LHCN-M2 (cell line): ENCODE results near the gene MYH1. TPM values are rescaled to one million over a fixed set of nuclear protein-coding genes. Genes with fewer than 3 reads are reported as not detected.
"Not testable (repeated sequence)": the region's sequence is repeated elsewhere in the genome, so short reads cannot be mapped to it uniquely, and the experiment has no call there.

ENCODE experiments used
- DNase-seq: peaks from one replicate; pipeline ENCODE4 v3.0.0-alpha.2; 2012; ENCODE audit warnings: low read depth
- polyA plus RNA-seq: library from polyadenylated mRNA; unstranded; fragments of >200 nt; gene quantifications from one replicate; pipeline ENCODE4 v1.2.1, GENCODE V29; 2012; ENCODE audit warnings: missing spikeins
- total RNA-seq: library from RNA; depleted of rRNA; stranded (reverse); fragments of >200 nt; gene quantifications from 2 replicates; pipeline ENCODE4 v1.2.3, GENCODE V29; 2014; rRNA removed

The MYH1 gene
- total RNA-seq, result not detected in 2 replicates
- polyA plus RNA-seq, result 0.01 TPM

DNA sequence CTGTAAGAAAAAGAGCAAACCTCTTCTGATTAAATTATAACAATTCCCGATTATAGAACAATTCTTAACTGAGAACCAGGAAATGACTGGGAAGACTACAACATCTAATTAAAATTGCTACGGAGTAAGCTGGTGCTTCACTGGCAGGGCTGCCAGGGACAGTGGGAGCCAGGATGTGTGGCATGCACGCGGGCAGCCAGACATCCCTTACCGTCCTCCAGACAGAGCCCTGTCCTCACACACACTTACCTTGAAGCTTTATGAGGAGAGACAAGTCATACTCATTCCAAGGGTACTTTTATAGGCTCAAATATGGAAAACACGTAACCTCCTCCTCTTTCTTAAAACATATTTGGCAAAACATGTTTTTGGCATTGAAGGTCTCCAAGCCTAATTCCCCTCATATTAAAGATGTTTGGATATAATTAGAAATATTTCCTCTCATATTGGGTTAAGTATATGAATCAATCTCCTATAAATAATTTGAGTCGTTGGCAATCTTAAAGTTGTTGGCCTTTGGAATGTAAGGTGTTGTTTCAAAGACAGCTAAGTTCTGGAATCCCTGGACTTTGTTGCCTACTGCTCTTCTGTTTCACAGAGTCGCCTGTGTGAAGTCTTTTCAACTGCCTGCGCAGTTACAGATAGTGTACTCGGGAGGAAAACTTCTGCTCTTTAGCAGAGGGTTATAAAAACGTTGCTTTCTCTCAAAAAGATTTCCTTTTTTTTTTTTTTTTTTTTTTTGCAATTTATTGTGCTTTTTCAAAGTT, at the start of gene MYH1:
Gene MYH1 (minus strand): TSS at position 272 of the 767 bp plus-strand sequence. CDS start 1,900 bp downstream, outside the sequence.
- DNase-seq, result no peak

GRCh38 chr17:10563991-10564660, 45.8 kb upstream of the MYH1 start:
- no peak for DNase-seq

DNA sequence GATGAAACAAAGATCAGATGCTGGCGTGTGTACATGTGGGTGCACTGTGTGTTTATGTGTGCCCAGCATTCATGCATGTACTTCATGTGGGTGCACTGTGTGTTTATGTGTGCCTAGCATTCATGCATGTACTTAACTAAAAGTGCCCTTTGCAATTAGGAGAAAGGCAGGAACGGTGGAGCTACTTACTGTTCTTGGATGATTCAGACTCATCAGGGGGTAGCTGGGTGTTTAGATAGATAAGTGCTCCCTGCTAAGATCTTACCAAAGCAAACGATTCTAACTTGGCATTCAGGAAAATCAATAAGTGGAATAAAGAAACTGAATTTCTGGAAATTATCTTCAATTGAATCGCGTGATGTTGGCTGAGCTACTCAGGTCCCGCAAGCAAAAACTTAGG, 39.7 kb upstream of the MYH1 start:
- DNase-seq, result no peak

- DNase-seq, result peak; percentile 80
These were observed 39.1 kb upstream of the MYH1 start for GRCh38 chr17:10557422-10557821.

- peak; percentile 72 for DNase-seq
These were observed 38.1 kb upstream of the MYH1 start for GRCh38 chr17:10556301-10557005.

- DNase-seq, result no peak
These were observed 31.7 kb upstream of the MYH1 start for GRCh38 chr17:10550014-10550413.

- no peak for DNase-seq
These were observed 30.9 kb upstream of the MYH1 start, which contains the start of gene MYH2 for GRCh38 chr17:10549096-10549842. TSS of gene MYH2 (minus strand) at chr17:10549658. CDS start at chr17:10547920, 1,738 bp downstream.

DNA sequence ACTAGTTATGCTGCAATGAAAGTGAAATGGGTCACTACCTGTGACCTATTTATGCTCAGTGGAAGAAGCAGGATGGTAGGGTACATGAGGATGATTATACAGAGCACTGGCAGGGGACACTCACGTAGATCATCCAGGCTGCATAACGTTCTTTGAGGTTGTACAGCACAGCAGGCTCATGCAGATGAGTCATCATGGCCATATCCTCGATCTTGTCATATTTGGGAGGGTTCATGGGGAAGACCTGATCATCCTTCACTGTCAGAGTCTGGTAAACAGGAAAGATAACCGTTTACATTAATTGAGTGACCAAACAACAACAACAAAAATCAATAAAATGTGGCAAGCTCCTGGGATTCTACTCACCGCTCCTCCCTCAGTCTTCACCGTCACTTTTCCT, 29.0 kb upstream of the MYH1 start:
- peak; percentile 31 for DNase-seq

DNA sequence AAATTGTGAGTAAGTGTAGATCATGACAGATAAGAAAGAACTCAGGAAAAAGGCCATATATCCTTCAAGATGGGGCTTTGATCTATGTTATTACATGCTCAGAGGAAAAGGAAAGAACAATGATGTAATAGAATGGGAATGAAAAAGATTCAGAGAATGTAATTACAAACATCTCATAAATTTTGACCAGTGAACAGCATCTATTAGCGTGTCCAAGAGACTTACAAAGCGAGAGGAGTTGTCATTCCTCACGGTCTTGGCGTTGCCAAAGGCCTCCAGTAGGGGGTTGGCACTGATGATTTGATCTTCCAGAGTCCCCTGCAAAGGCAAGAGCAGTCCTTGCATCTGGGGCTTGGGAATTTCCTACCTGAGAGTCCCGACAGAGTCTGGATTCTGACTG, 25.1 kb upstream of the MYH1 start:
- peak; percentile 48 for DNase-seq

DNA sequence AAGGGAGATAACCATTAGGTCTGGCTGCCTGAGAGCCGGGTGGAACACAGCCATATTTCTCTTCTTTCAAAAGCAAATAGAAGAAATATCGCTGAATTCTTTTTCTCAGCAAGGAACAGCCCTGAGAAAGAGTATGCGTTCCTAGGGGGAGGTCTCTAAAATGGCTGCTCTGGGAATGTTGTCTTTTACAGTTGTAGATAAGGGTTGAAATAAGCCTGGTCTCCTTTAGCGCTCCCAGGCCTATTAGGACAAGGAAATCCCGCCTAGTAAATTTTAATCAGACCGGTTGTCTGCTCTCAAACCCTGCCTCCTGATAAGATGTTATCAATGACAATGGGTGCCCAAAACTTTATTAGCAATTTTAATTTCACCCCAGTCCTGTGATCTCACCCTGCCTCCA, 22.8 kb upstream of the MYH1 start:
- not testable (repeated sequence) for DNase-seq

GRCh38 chr17:10532026-10532425, 13.7 kb upstream of the MYH1 start:
- DNase-seq, result no peak

GRCh38 chr17:10527419-10527818, 9.1 kb upstream of the MYH1 start:
- peak; percentile 38 for DNase-seq

- DNase-seq, result no peak
These were observed 8.2 kb upstream of the MYH1 start for GRCh38 chr17:10526517-10526916.

DNA sequence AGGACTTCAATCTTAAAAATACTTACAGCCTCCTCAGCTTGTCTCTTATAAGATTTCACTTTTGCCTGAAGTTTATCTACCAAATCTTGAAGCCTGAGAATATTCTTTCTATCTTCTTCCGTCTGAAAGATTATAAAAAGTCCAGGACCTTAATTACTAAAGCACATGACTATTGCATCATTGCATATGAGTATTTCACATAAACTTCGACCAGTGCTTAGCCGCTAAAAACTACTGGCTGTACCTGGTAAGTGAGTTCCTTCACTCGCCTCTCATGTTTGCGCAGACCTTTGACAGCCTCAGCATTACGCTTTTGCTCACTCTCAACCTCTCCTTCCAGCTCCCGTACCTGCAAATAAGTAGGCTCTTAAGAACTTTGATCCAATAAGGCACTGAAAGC, 4.7 kb upstream of the MYH1 start:
- DNase-seq, result no peak

DNA sequence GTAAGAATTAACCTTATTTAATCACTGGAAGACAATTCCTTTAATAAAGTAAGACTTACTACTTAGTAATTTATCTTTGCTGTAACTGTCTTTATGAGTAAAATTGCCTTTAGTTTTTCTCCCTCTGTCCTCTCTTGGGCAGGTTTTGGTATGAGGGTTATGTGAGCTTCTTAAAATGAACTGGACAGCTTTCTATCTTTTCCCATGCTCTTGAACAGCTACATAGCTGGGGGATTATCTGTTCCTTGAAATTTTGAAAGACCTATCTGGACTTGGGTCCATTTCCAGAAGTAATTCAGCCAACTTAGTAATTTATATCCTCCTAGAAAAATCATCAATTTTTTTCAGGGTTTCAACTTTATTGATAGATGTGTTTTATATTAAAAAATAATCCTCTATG, 3.6 kb upstream of the MYH1 start:
- DNase-seq, result no peak

GRCh38 chr17:10516638-10517037, 1.7 kb downstream of the MYH1 start:
- DNase-seq, result no peak

DNA sequence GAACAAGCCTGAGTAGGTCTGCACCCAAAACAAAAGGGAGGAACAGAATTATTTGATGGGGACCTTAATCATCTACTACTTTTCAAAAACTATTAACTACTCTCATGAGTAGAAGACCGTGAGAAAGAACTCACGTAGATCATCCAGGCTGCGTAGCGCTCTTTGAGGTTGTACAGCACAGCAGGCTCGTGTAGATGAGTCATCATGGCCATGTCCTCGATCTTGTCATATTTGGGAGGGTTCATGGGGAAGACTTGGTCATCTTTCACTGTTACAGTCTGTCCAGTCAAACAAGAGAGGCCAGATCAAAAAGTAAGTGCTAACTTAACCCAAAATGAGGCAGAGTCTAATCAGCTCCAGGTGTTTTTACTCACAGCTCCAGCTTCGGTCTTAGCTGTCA, 2.3 kb downstream of the MYH1 start:
- no peak for DNase-seq

DNA sequence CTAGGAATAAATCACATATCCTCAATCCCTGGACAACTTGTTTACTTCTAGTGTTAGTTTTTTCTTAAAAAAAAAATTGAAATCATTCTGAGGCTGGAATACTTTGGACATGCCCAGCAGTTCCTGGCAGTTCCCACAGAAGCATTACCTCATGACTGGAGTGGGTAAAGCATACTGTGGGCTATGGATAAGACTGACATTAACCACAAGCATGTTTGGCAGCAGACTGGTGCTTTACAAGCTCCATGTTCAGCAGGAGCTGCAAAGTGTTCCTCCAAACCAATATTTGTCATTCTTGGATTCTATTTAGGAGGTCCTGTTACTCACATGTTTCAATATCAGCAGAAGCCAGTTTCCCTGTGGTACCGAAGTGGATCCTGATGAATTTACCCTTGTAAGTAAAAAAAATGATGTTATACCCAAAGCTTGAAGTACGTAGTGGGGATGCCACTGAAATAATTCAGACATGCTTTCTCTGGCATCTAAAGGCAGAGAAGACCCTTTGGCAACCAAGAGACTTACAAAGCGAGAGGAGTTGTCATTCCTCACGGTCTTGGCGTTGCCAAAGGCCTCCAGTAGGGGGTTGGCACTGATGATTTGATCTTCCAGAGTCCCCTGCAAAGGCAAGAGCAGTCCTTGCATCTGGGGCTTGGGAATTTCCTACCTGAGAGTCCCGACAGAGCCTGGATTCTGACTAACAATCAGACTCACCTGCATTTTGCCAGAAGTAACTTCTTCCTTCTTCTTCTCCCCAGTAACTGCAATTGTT, 4.9 kb downstream of the MYH1 start:
- peak; percentile 74 for DNase-seq

DNA sequence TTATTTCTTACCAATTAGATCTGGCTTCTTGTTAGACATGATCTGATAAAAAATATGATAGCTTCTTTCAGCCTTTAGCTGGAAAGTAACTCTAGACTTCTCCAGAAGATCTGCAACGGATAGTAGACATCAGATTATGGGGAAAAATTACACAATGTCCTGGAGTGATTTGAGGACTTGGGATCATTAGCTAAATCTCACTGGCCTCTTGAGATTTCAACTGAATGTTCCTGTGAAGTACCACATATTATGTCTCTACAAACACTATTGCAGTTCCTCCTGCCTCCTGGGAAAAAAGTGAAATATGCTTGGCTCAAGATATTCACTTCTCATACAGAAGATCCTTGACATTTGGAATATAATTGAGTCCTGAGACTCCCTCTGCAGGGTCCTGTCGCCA, 5.5 kb downstream of the MYH1 start:
- DNase-seq, result peak; percentile 11

- peak; percentile 9 for DNase-seq
These were observed 18.4 kb downstream of the MYH1 start for GRCh38 chr17:10499950-10500349.

- DNase-seq, result no peak
These were observed 26.3 kb downstream of the MYH1 start for GRCh38 chr17:10492004-10492403.
